ENCODE results near the gene FADS2. TPM values are rescaled to one million over a fixed set of nuclear protein-coding genes. Genes with fewer than 3 reads are reported as not detected.

FADS2 gene
- total RNA-seq, 1 experiment from 2014 or later, result 19.3 TPM

DNA sequence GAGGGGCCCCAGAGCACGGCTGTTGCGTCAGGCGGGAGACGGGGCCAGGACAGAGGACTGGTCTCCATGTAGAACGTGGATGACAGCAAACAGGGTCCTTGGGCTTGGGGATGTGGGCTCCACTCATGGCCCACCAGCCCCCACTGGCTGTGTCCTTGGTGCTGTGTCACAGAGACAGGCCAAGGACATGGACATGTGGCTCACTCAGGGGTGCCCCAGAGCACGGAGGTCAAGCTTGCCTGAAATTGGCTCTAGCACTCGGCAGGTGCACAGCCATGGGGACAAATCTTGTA lies 14.4 kb downstream of the FADS2 start:
- DNase-seq (ENCODE audit: extremely low read depth, low read depth), result no peak

DNA sequence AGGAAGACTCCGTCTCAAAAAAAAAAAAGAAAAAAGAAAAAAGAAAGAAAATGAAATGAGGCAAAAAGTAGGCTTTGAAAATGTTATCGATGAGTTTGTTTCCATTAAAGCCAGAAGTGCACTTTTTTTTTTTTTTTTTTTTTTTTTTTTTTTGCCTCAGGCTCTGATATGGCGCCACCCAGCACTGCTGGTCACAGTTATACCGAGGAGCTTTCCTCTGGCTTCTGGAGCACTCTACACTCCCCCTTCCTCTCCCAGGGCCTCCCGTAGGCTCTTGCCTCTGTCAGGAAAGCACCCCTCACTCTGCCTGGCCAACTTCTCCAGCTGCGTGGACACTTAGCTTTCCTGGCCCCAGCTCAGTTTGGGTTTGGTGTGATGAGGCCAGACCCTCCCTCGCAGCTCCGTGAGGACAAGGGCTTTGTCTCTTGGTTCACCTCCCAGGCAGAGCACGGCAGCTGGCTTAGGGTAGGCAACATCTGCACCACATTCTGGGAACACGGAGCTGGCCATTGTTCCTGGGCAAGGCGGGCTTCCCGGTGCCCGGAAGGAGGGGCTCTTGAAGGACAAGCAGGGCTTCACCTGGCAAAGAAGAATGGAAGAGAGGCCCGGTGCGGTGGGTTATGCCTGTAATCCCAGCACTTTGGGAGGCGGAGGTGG lies 16.9 kb downstream of the FADS2 start:
- no peak for DNase-seq (ENCODE audit: extremely low read depth, low read depth)

DNA sequence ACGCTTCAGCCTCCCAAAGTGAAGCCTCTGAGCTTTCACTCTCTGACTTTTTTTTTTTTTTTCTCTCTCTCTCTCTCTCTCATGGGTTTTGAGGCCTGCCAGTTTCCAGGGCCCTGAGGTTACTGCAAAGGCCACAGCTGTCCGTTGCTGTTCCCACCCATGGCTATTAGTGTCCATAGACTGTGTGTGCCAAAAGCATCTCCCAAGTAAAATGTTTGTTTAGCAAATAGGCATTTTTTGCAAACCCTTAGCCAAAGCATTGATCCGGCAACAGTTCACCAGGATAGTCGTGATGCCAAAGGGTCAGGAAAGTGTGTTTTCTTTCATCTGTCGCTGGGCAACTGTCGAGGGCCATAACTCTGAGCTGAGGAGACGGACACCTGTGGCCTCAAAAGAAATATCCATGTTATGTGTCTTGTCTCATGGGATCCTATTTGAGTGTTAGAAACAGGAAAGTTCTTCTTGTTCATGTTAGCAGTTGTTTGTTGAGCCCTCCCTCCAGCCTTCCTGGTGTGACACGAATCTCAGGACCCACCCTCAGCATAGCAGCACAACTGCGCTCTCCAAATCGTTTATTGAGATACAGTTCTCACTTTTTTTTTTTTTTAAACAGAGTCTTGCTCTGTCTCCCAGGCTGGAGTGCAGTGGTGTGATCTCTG lies 18.4 kb downstream of the FADS2 start:
- DNase-seq (ENCODE audit: extremely low read depth, low read depth), result no peak

DNA sequence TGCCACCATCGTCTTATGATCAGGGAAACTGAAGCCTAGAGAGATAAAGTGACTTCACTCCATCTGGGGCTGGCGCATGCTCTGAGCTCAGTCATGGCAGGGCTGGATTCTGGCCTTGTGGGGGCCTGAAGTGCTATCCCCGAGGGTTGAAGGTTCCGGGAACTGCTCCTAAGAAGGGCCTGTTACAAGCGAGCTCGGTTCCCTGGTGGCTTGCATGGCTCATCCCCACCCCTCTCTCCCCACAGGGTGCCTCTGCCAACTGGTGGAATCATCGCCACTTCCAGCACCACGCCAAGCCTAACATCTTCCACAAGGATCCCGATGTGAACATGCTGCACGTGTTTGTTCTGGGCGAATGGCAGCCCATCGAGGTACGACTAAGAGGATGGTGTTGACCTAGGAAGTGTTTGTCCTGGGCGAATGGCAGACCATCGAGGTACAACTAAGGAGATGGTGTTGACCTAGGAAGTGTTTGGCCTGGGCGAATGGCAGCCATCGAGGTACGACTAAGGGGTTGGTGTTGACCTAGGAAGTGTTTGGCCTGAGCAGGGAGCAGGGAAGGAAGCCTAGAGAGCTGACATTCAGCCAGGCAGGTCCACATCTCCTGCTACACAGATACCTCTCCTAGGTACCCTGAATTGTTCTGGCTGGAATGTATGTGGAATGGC lies 19.9 kb downstream of the FADS2 start:
- no peak for DNase-seq (ENCODE audit: extremely low read depth, low read depth)

DNA sequence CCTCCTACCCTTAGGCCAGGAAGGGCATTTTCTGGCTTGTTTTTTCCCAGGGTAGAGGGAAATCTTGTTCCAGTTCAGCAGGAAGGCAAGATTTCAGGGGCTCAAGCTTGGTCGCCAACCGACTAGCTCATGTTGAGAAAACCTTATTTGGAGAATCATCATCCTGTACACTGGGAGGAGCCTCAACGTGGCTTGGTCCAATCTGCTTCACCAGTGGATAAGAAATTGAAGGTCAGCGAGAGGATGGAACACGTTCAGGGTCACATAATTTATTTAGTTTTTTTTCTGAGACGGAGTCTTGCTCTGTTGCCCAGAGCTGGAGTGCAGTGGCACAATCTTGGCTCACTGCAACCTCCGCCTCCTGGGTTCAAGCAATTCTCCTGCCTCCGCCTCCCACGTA lies 20.5 kb downstream of the FADS2 start:
- DNase-seq (ENCODE audit: extremely low read depth, low read depth), result no peak

- no peak for DNase-seq (ENCODE audit: extremely low read depth, low read depth)
Measured at GRCh38 chr11:61850687-61851086, 22.6 kb downstream of the FADS2 start.

DNA sequence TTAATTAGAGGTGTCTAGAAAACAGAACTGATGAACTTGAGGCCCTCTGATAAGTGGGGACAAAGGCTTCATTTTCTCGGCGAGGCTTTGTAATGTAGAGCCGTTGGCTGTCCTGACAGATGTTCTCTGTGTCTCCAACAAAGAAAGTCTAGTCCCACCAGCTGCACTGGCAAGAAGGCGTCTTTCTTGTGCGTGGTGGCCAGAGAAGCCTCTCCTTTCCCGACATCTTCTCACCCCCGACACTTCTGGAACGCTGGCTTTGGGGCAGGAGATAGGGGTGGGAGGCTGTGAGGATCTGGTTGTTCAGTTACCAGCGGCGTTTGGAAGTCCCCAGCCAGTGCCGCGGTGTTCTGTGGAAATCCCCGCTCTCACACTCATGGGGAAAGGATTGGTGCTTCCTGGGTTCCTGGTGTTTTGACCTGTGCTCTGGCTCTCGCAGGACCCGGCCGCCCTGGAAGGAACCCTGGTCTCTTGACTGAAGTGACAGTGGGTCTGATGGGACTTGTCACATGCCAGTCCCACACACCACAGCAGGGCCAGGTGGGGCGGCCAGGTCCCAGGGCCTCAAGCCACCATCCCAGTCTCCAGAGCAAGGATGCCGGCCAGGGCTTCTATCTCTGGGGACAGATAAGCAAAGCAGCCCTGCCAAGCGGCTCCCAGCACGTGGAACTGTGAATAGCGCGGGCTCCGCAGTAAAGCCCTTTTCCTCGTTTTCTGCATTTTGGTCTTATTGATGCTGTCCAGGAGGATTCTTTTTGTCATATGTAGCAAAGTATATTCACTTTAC lies 23.2 kb downstream of the FADS2 start:
- no peak for DNase-seq (ENCODE audit: extremely low read depth, low read depth)

DNA sequence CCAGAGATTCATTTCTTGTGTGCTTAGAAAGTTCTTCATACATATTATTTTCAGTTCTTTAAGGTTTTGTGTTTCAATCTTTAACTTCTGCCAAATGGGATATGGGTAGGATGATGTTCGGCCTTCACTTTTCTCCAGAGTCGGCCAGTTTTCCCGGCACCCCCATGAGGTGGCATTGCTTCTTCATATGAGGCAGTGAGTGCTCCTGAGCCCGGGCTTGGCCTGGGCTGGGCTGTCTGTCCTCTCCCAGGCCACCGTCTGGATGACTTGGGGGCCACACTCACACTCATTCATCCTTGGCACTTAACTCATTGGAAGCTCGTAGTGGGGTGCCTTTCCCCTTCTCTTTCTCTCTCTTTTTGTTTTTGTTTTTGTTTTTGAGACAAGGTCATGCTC lies 23.8 kb downstream of the FADS2 start:
- DNase-seq (ENCODE audit: extremely low read depth, low read depth), result no peak

GRCh38 chr11:61853698-61854169 lies 25.6 kb downstream of the FADS2 start:
- DNase-seq (ENCODE audit: extremely low read depth, low read depth), result no peak

DNA sequence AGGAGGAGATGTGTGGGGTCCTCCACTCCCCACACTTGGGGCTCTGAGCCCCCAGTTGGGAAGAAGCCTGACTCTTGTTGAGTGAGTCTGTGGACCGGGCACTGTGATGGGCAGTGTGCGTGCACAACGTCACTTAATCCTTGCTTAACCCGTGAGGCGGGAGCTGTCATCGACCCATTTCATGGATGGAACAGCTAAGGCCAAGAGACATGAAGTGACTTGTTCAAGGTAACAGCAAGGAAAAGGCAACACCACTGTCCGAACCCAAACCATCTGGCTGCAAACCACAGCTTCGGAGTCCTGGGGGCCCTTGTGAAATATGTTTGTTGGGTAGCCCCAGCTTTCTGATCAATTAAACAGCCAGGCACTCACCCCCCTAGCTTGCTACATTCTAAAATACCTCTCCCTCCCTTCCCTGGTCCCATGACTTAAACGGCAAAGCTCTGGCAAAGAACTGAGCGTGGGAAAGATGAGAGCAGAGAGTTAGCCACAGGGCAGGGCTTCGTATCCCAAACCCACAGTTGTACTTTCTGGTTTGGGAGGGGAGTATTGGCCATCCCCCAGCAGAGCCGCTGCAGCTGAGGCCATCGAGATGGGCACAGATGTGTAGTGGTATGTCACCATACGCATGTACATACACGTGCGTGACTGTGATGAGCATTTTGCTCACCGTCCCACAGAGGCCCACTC lies 26.3 kb downstream of the FADS2 start:
- no peak for DNase-seq (ENCODE audit: extremely low read depth, low read depth)

DNA sequence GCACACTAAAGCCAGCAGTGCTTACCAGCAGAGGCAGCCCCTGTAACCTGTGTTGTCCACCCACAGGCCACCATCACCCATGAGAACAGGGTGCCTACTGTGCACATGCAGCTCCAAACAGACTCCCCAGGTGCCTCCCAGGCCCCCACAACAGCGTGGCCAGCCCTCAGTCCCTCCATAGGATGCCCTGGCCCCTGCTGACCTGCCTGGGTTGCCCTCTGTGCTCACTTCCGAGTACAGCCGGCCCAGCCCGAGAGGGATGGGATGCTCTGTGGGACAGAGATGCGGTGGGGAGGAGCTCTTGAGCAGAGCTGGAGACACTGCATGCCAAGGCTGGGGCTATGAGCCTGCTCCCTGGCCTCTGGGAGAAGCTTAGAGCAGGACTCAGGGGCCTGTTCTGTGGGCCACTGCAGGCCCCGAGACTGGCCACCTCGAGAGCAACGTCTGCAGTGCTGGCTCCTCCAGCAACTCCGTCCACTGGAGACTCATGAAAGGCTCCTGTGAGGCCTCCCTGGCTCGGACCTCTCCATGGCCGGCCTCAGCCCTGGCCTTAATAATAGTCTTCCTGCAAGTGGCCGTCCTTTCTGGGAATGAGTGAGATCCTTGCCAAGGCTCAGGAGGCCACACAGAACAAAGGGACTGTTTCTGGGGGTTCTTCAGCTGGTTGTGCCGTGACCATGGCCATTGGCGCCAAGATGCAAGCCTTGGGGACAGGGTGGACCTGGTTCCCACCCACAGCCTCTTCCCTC lies 27.0 kb downstream of the FADS2 start:
- DNase-seq (ENCODE audit: extremely low read depth, low read depth), result no peak

DNA sequence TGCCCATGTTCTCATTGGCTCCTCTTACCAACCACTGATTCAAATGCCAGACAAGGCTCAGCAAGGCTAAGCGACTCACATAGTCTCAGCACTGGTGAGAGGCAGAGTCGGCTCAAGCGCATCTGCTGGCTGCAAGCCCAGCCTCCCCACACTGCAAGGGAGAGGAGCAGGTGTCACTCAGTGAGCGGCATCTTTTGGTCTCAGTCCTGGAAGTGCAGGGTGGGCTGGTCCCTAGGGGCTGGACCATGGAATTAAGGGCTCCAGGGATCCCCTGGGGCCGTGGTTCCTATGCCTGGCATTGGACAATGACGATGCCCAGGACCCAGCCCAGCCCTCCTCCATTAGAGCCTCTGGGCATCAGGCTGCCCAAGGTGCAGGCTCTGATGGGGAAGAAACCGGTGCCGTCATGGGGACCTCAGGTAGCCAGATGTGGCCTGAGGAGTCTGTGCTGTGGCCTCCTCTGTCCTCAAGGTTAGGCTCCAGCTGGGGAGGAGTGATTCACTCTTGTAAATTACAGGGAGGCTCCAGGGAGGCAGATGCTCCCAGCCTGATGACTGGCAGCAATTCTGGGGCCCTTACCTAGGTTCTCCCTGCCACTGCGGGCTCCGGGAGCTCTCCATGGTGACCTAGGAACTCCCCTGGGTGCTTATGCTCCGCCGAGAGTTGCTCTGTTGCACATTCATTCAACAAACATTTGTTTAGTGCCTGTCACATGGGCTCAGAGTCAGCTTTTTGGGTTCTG lies 28.0 kb downstream of the FADS2 start:
- no peak for DNase-seq (ENCODE audit: extremely low read depth, low read depth)

GRCh38 chr11:61860054-61860903 lies 32.2 kb downstream of the FADS2 start:
- no peak for DNase-seq (ENCODE audit: extremely low read depth, low read depth)

- DNase-seq (ENCODE audit: extremely low read depth, low read depth), result no peak
Measured at GRCh38 chr11:61861634-61862033, 33.5 kb downstream of the FADS2 start.

GRCh38 chr11:61862714-61863547 lies 34.8 kb downstream of the FADS2 start:
- DNase-seq (ENCODE audit: extremely low read depth, low read depth), result no peak

GRCh38 chr11:61863548-61864081 lies 35.5 kb downstream of the FADS2 start:
- DNase-seq (ENCODE audit: extremely low read depth, low read depth), result no peak
